ENCODE measurements around the gene PGAM4.
"Not testable (repeated sequence)": the region's sequence is repeated elsewhere in the genome, so short reads cannot be mapped to it uniquely, and the experiment has no call there.

PGAM4 gene

GRCh38 chrX:77969538-77969937 lies at the start of gene PGAM4:
Gene PGAM4 (minus strand): TSS chrX:77969638. CDS start chrX:77969638, 0 bp downstream.
- no peak for DNase-seq

- DNase-seq: no peak
Measured at GRCh38 chrX:78011846-78012245, 42.4 kb upstream of the PGAM4 start.

GRCh38 chrX:77979870-77980269 lies 10.4 kb upstream of the PGAM4 start:
- DNase-seq: no peak

- no peak for DNase-seq
Measured at GRCh38 chrX:77977518-77977917, 8.1 kb upstream of the PGAM4 start.

GRCh38 chrX:77977095-77977494 lies 7.7 kb upstream of the PGAM4 start:
- DNase-seq: no peak

GRCh38 chrX:77975755-77976154 lies 6.3 kb upstream of the PGAM4 start:
- no peak for DNase-seq

- DNase-seq: no peak
Measured at GRCh38 chrX:77967631-77968030, 1.8 kb downstream of the PGAM4 start.

GRCh38 chrX:77966361-77966760 lies 3.1 kb downstream of the PGAM4 start:
- no peak for DNase-seq

- no peak for DNase-seq
Measured at GRCh38 chrX:77962068-77962902, 7.2 kb downstream of the PGAM4 start.

GRCh38 chrX:77961063-77961462 lies 8.4 kb downstream of the PGAM4 start:
- no peak for DNase-seq

GRCh38 chrX:77960567-77960966 lies 8.9 kb downstream of the PGAM4 start:
- no peak for DNase-seq

- DNase-seq: no peak
Measured at GRCh38 chrX:77953708-77954107, 15.7 kb downstream of the PGAM4 start.

GRCh38 chrX:77953302-77953701 lies 16.1 kb downstream of the PGAM4 start:
- no peak for DNase-seq

- DNase-seq: no peak
Measured at GRCh38 chrX:77952173-77952572, 17.3 kb downstream of the PGAM4 start.

GRCh38 chrX:77949840-77950239 lies 19.6 kb downstream of the PGAM4 start:
- DNase-seq: no peak

GRCh38 chrX:77946571-77946970 lies 22.9 kb downstream of the PGAM4 start:
- no peak for DNase-seq

GRCh38 chrX:77945910-77946545 lies 23.4 kb downstream of the PGAM4 start:
- no peak for DNase-seq

GRCh38 chrX:77945031-77945430 lies 24.4 kb downstream of the PGAM4 start:
- not testable (repeated sequence) for DNase-seq

GRCh38 chrX:77938083-77938680 lies 31.3 kb downstream of the PGAM4 start:
- no peak for DNase-seq

- no peak for DNase-seq
Measured at GRCh38 chrX:77937291-77937690, 32.1 kb downstream of the PGAM4 start.

- no peak for DNase-seq
Measured at GRCh38 chrX:77936299-77936698, 33.1 kb downstream of the PGAM4 start.

GRCh38 chrX:77935886-77936285 lies 33.6 kb downstream of the PGAM4 start:
- no peak for DNase-seq

GRCh38 chrX:77930581-77930980 lies 38.9 kb downstream of the PGAM4 start:
- DNase-seq: no peak

GRCh38 chrX:77925764-77926163 lies 43.7 kb downstream of the PGAM4 start:
- no peak for DNase-seq

Data from DMS153 (cell line).